HepG2 (cell line): ENCODE results near the gene DOCK11. TPM values are rescaled to one million over a fixed set of nuclear protein-coding genes. Genes with fewer than 3 reads are reported as not detected.

Source experiments
- ATAC-seq: fragments of 200-7000 bp; cut with Tn5 transposase; 3 replicates; pipeline ENCODE4 v1.9.1; 2020; ENCODE audit warnings: mild to moderate bottlenecking, moderate library complexity
- BruUV-seq: library from RNA; stranded (reverse); fragments of 400-500 nt; replicated peaks from 2 replicates; lab custom pipeline; 2021; lab: Mats Ljungman, UMichigan
- CTCF ChIA-PET: fragments of 300-600 bp; formaldehyde crosslinking; extraction: SDS; loops from one replicate; lab custom pipeline; 2021; ENCODE audit warnings: low total read pairs, inconsistent platforms, low intra/inter-chr PET ratio; lab: Yijun Ruan, JAX
- POLR2A ChIA-PET: fragments of 350-600 bp; sonication (Branson Sonifier 250); formaldehyde crosslinking; loops from one replicate; lab custom pipeline; 2020; ENCODE audit warnings: antibody characterized with exemption, inconsistent platforms; lab: Yijun Ruan, JAX
- DNase-seq: peaks from one replicate; pipeline ENCODE4 v3.0.0-alpha.2; 2015; ENCODE audit warnings: low spot score
- FAIRE-seq: peaks from 3 replicates; lab custom pipeline; 2011; peaks lifted over from hg19 to GRCh38; lab: Jason Lieb, UNC
- H2AFZ ChIP-seq: one replicate; pipeline ENCODE4 v1.6.1; 2011; ENCODE audit warnings: low read length, inconsistent platforms
- H3K27ac ChIP-seq: fragments of 300-600 bp; 3 replicates; pipeline ENCODE4 v1.8.0; 2011; ENCODE audit warnings: mixed run types, mild to moderate bottlenecking, mixed read lengths, low read length, inconsistent platforms; ENCODE audit not compliant: insufficient read depth; ENCODE audit errors: extremely low read length
- H3K27me3 ChIP-seq, 2 experiments: fragments of 200-600 bp in 1 of 2; 2 replicates in 1 of 2; 3 replicates in 1 of 2; pipeline versions ENCODE4 v1.6.0 to v1.8.0; 2011; ENCODE audit warnings: low read length in 2 of 2, mild to moderate bottlenecking in 2 of 2, moderate library complexity in 2 of 2, inconsistent platforms in 1 of 2; ENCODE audit not compliant: insufficient read depth in 2 of 2, control insufficient read depth in 1 of 2
- H3K36me3 ChIP-seq, 2 experiments: fragments of 200-600 bp in 1 of 2; replicated peaks in 1 of 2; 2 replicates in 1 of 2; 3 replicates in 1 of 2; pipeline versions ENCODE4 v1.5.1 to v1.8.0; 2011; ENCODE audit warnings: low read length in 2 of 2, inconsistent platforms in 1 of 2; ENCODE audit not compliant: insufficient read depth in 2 of 2, control insufficient read depth in 1 of 2
- H3K4me1 ChIP-seq: 2 replicates; pipeline ENCODE4 v1.5.1; 2012; ENCODE audit warnings: low read length, inconsistent platforms; ENCODE audit not compliant: insufficient read depth
- H3K4me2 ChIP-seq: 2 replicates; pipeline ENCODE4 v1.6.0; 2011; ENCODE audit warnings: low read depth, low read length, inconsistent platforms
- H3K4me3 ChIP-seq, 3 experiments: fragments of 200-600 bp in 1 of 3; sonication (generic), shearing (Covaris generic) in 1 of 3; replicated peaks in 1 of 3; 2 replicates each; pipeline ENCODE4 v1.5.1; 2011 to 2016; ENCODE audit warnings: low read length in 3 of 3, inconsistent platforms in 2 of 3, low read depth in 2 of 3, mild to moderate bottlenecking in 2 of 3, control low read depth in 1 of 3, mixed read lengths in 1 of 3; ENCODE audit not compliant: insufficient read depth in 1 of 3
- H3K79me2 ChIP-seq: one replicate; pipeline ENCODE4 v1.6.1; 2011; ENCODE audit warnings: low read length, inconsistent platforms; ENCODE audit not compliant: insufficient read depth
- H3K9ac ChIP-seq: 2 replicates; pipeline ENCODE4 v1.6.0; 2011; ENCODE audit warnings: mild to moderate bottlenecking, low read depth, low read length, inconsistent platforms; ENCODE audit not compliant: insufficient read depth
- H3K9me3 ChIP-seq: 2 replicates; pipeline ENCODE4 v1.5.1; 2012; ENCODE audit warnings: mild to moderate bottlenecking, low read length
- H4K20me1 ChIP-seq: 2 replicates; pipeline ENCODE4 v1.6.0; 2011; ENCODE audit warnings: inconsistent platforms, mild to moderate bottlenecking, low read length, moderate library complexity; ENCODE audit not compliant: insufficient read depth
- HMG20A ChIP-seq: IDR thresholded peaks from 2 replicates; pipeline ENCODE4 v1.6.1; 2016; ENCODE audit warnings: borderline replicate concordance
- HMGA1 ChIP-seq: sonication (generic); formaldehyde crosslinking; conservative IDR thresholded peaks from 2 replicates; pipeline ENCODE4 v1.4.0; 2020; ENCODE audit warnings: missing genetic modification reagents
- LBX2 ChIP-seq: sonication (generic); formaldehyde crosslinking; IDR thresholded peaks from 2 replicates; pipeline ENCODE4 v1.5.0; 2020; ENCODE audit warnings: missing genetic modification reagents, mild to moderate bottlenecking, borderline replicate concordance
- NKX3-1 ChIP-seq: sonication (generic); formaldehyde crosslinking; IDR thresholded peaks from 2 replicates; pipeline ENCODE4 v1.5.0; 2020; ENCODE audit warnings: missing genetic modification reagents
- ZBTB21 ChIP-seq: sonication (generic); formaldehyde crosslinking; IDR thresholded peaks from 2 replicates; pipeline ENCODE4 v1.4.0; 2020; ENCODE audit warnings: missing genetic modification reagents
- ZBTB40 ChIP-seq, 2 experiments: fragments of 450-650 bp in 1 of 2; sonication (generic) in 1 of 2; formaldehyde crosslinking in 1 of 2; IDR thresholded peaks; 2 replicates each; pipeline versions ENCODE4 v1.6.1 to v1.8.0; 2016 to 2022; ENCODE audit warnings: antibody characterized with exemption in 1 of 2, mild to moderate bottlenecking in 1 of 2, missing genetic modification reagents in 1 of 2
- ZBTB46 ChIP-seq: sonication (generic); formaldehyde crosslinking; IDR thresholded peaks from 2 replicates; pipeline ENCODE4 v1.4.0; 2020; ENCODE audit warnings: mild to moderate bottlenecking, missing genetic modification reagents, borderline replicate concordance
- ZNF274 ChIP-seq: sonication (generic); formaldehyde crosslinking; IDR thresholded peaks from 2 replicates; pipeline ENCODE4 v1.5.1; 2020; ENCODE audit warnings: mild to moderate bottlenecking, missing genetic modification reagents
- ZNF546 ChIP-seq: sonication (generic); formaldehyde crosslinking; conservative IDR thresholded peaks from 2 replicates; pipeline ENCODE4 v1.8.1; 2023; ENCODE audit warnings: mild to moderate bottlenecking, missing genetic modification reagents
- ZNF772 ChIP-seq: sonication (generic); formaldehyde crosslinking; IDR thresholded peaks from 2 replicates; pipeline ENCODE4 v1.5.0; 2020; ENCODE audit warnings: mild to moderate bottlenecking, missing genetic modification reagents
- WGBS: methylation state at CpG from one replicate; pipeline ENCODE4 v1.1.6; 2017; ENCODE audit warnings: low lambda C conversion rate; 5-methylcytosine and 5-hydroxymethylcytosine counted together
- in situ Hi-C: cut with HindIII; loops from 2 replicates; pipeline ENCODE4 v1.10.0; 2017; ENCODE audit warnings: low pct_unique_long_range_greater_than_20kb; ENCODE audit not compliant: extremely low pct_ligation_motif_present
- intact Hi-C: fragments of 100-400 bp; cut with micrococcal nuclease; formaldehyde crosslinking; loops from one replicate; pipeline ENCODE4 v1.10.0; 2022; ENCODE audit not compliant: unreplicated experiment
- polyA plus RNA-seq, 8 experiments: library from polyadenylated mRNA; depleted of rRNA in 3 of 8; stranded (reverse) in 7 of 8; unstranded in 1 of 8; fragments of >200 nt; fragmentation: Illumina TruSeq in 4 of 8; extraction: Trizol in 4 of 8; gene quantifications; 2 replicates each; pipeline versions ENCODE4 v1.2.1 to v1.2.3, GENCODE V29; 2011 to 2016; ENCODE audit warnings: low read depth in 4 of 8, missing spikeins in 1 of 8, mixed read lengths in 1 of 8; ENCODE audit not compliant: insufficient read depth in 1 of 8
- total RNA-seq, 5 experiments: library from RNA; depleted of rRNA; stranded (reverse); fragments of >200 nt; fragmentation: Illumina TruSeq; extraction: Trizol; gene quantifications; 2 replicates each; pipeline ENCODE4 v1.2.3, GENCODE V29; 2016; ENCODE audit warnings: low read depth in 1 of 5
- TF ChIP-seq, protein P1 (sequence below): IDR thresholded peaks from 2 replicates; pipeline ENCODE4 v1.6.1; 2016

DOCK11 gene
- total and polyA plus RNA-seq, 2 of the 13 experiments (the other 11 are each of a cell fraction or from before 2014, with no cell fraction given), result 0.02 to 0.12 TPM

GRCh38 chrX:118644378-118644777 lies 148.8 kb downstream of the DOCK11 start (continued):
- TF ChIP-seq ZBTB40 (IDR thresholded peaks at IDR 0.05) (no peak), ZBTB40 (CRISPR knock-in tag; IDR thresholded peaks at IDR 0.05) (no peak)
- TF ChIP-seq, all 625 proteins: peak for 4

DNA sequence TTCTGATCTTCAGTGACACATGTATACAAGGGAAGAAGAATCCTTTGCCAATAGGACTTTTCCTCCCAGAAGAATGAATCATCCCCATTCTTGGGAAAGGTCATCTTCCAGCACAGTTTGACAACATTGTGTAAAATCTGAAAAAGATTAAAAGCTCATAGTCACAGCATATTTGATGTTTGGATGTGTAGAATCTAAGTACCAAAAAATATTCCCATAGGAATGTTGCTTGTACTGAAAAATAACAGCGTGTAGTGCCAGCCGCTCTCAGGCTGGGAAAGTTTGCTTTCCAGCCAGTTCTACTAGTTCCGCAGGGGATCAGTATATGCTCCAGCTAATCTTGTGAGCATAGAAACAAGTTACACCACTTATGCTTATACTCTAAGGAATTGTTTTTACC lies 157.1 kb downstream of the DOCK11 start:
- Histone ChIP-seq H3K4me2 (no peak overlapping the region), H4K20me1 (no peaks in the 10 kb centered on the region), H3K9me3 (no peaks in the 10 kb centered on the region), H3K27me3 (no peaks in the 10 kb centered on the region), H2AFZ (no peak overlapping the region), H3K4me3 (no peak overlapping the region), H3K79me2 (no peaks in the 10 kb centered on the region), H3K36me3 (no peaks in the 10 kb centered on the region), H3K9ac (no peak overlapping the region), H3K4me1 (no peaks in the 10 kb centered on the region), H3K27ac (no peak overlapping the region)
- FAIRE-seq (no peak), DNase-seq (no peak), ATAC-seq (no peak)
- ChIA-PET CTCF (no interaction called here), POLR2A (no interaction called here)
- 100% methylated on average over 3 of the region's 3 CpGs for WGBS
- intact Hi-C loops, result no loop called here
- no TSS peak for BruUV-seq
- in situ Hi-C loops, result no loop called here
- TF ChIP-seq ZNF546 (CRISPR knock-in tag) (no peak), HMG20A (CRISPR knock-in tag) (no peak), NKX3-1 (CRISPR knock-in tag) (no peak), ZNF772 (no peak), HMGA1 (CRISPR knock-in tag) (no peak), ZBTB21 (CRISPR knock-in tag) (no peak), LBX2 (CRISPR knock-in tag) (no peak), ZBTB46 (no peak), ZNF274 (no peak)
- TF ChIP-seq, protein P1, sequence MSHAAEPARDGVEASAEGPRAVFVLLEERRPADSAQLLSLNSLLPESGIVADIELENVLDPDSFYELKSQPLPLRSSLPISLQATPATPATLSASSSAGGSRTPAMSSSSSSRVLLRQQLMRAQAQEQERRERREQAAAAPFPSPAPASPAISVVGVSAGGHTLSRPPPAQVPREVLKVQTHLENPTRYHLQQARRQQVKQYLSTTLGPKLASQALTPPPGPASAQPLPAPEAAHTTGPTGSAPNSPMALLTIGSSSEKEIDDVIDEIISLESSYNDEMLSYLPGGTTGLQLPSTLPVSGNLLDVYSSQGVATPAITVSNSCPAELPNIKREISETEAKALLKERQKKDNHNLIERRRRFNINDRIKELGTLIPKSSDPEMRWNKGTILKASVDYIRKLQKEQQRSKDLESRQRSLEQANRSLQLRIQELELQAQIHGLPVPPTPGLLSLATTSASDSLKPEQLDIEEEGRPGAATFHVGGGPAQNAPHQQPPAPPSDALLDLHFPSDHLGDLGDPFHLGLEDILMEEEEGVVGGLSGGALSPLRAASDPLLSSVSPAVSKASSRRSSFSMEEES (CRISPR knock-in tag), result no peak
